ENCODE measurements around the gene MTG1. TPM values are rescaled to one million over a fixed set of nuclear protein-coding genes. Genes with fewer than 3 reads are reported as not detected.
"Not testable (repeated sequence)": the region's sequence is repeated elsewhere in the genome, so short reads cannot be mapped to it uniquely, and the experiment has no call there.

Gene MTG1
- total RNA-seq, 2 donors from 2014 or later: 24.5 to 25.6 TPM

GRCh38 chr10:133357285-133358161, 36.4 kb upstream of the MTG1 start, which contains the start of gene FUOM:
Gene FUOM, minus strand, starts transcription at chr10:133358019. Its CDS starts 12 bp downstream, at chr10:133358007.
- intact Hi-C loops (cut with DNase I): no loop called here
- no peak for DNase-seq (ENCODE audit: low spot score)

GRCh38 chr10:133358162-133358924, 35.6 kb upstream of the MTG1 start:
- intact Hi-C loops (cut with DNase I): no loop called here
- no peak for DNase-seq (ENCODE audit: low spot score)

GRCh38 chr10:133358925-133359310, 35.0 kb upstream of the MTG1 start:
- no peak for DNase-seq (ENCODE audit: low spot score)
- intact Hi-C loops (cut with DNase I): no loop called here

- intact Hi-C loops (cut with DNase I): no loop called here
- DNase-seq (ENCODE audit: low spot score): no peak
Measured at GRCh38 chr10:133359554-133359971, 34.4 kb upstream of the MTG1 start.

- DNase-seq (ENCODE audit: low spot score): no peak
- intact Hi-C loops (cut with DNase I): no loop called here
Measured at GRCh38 chr10:133359972-133360610, 33.9 kb upstream of the MTG1 start.

GRCh38 chr10:133361227-133361626, 32.7 kb upstream of the MTG1 start:
- no peak for DNase-seq (ENCODE audit: low spot score)
- intact Hi-C loops (cut with DNase I): no loop called here

GRCh38 chr10:133361773-133362441, 32.0 kb upstream of the MTG1 start:
- intact Hi-C loops (cut with DNase I): no loop called here
- no peak for DNase-seq (ENCODE audit: low spot score)

GRCh38 chr10:133362846-133363245, 31.1 kb upstream of the MTG1 start:
- no peak for DNase-seq (ENCODE audit: low spot score)

GRCh38 chr10:133364645-133365431, 29.1 kb upstream of the MTG1 start:
- DNase-seq (ENCODE audit: low spot score): no peak

More at GRCh38 chr10:133362846-133363245, 31.1 kb upstream of the MTG1 start:
- intact Hi-C loops (cut with DNase I): no loop called here

GRCh38 chr10:133365461-133366129, 28.4 kb upstream of the MTG1 start:
- intact Hi-C loops (cut with DNase I): no loop called here
- no peak for DNase-seq (ENCODE audit: low spot score)

More at GRCh38 chr10:133364645-133365431, 29.1 kb upstream of the MTG1 start:
- intact Hi-C loops (cut with DNase I): no loop called here

GRCh38 chr10:133366130-133366478, 27.9 kb upstream of the MTG1 start:
- intact Hi-C loops (cut with DNase I): no loop called here
- DNase-seq (ENCODE audit: low spot score): no peak

- intact Hi-C loops (cut with DNase I): no loop called here
- DNase-seq (ENCODE audit: low spot score): no peak
Measured at GRCh38 chr10:133366751-133367150, 27.2 kb upstream of the MTG1 start.

- intact Hi-C loops (cut with DNase I); DNase-seq (ENCODE audit: low spot score): not testable (repeated sequence)
Measured at GRCh38 chr10:133367461-133367860, 26.5 kb upstream of the MTG1 start.

GRCh38 chr10:133368153-133368552, 25.8 kb upstream of the MTG1 start:
- no peak for DNase-seq (ENCODE audit: low spot score)
- intact Hi-C loops (cut with DNase I): no loop called here

- DNase-seq (ENCODE audit: low spot score): no peak
- intact Hi-C loops (cut with DNase I): loop anchor here in 1 of 2 donors (1.0 kb wide), 1 partner anchor 18 kb away; no protein-coding TSS in a partner anchor
Measured at GRCh38 chr10:133370030-133370786, 23.7 kb upstream of the MTG1 start.

- DNase-seq (ENCODE audit: low spot score): no peak
- intact Hi-C loops (cut with DNase I): no loop called here
Measured at GRCh38 chr10:133372507-133372906, 21.4 kb upstream of the MTG1 start.
